Spleen (tissue), 11 donors: ENCODE data around the gene TNFAIP3. TPM values are rescaled to one million over a fixed set of nuclear protein-coding genes. Genes with fewer than 3 reads are reported as not detected.

Experiments
- DNase-seq: peaks from one replicate; pipeline ENCODE4 v3.0.0-alpha.2; 2020
- H3K27ac ChIP-seq, 8 donors: fragments of 200-600 bp; sonication (generic) in 7 of 8; 1 replicate in 4 of 8; 2 replicates in 4 of 8; pipeline versions ENCODE4 v1.5.0 to v1.8.0; 2016 to 2021; ENCODE audit warnings: inconsistent platforms in 4 of 8, mild to moderate bottlenecking in 4 of 8, moderate library complexity in 1 of 8
- H3K27me3 ChIP-seq, 7 donors: fragments of 200-600 bp; sonication (generic) in 6 of 7; replicated peaks in 1 of 7; 1 replicate in 4 of 7; 2 replicates in 3 of 7; pipeline versions ENCODE4 v1.5.0 to v1.8.0; 2016 to 2021; ENCODE audit warnings: inconsistent platforms in 3 of 7, mild to moderate bottlenecking in 1 of 7
- H3K36me3 ChIP-seq, 6 donors: fragments of 200-600 bp; sonication (generic) in 5 of 6; 1 replicate in 4 of 6; 2 replicates in 2 of 6; pipeline versions ENCODE4 v1.5.0 to v1.8.0; 2016 to 2021; ENCODE audit warnings: inconsistent platforms in 2 of 6
- H3K4me1 ChIP-seq, 6 donors: fragments of 200-600 bp; sonication (generic) in 5 of 6; 1 replicate in 3 of 6; 2 replicates in 3 of 6; pipeline versions ENCODE4 v1.5.0 to v1.8.0; 2016 to 2021; ENCODE audit warnings: inconsistent platforms in 3 of 6
- H3K4me3 ChIP-seq, 8 donors: fragments of 200-600 bp; sonication (generic) in 7 of 8; 1 replicate in 4 of 8; 2 replicates in 4 of 8; pipeline versions ENCODE4 v1.5.0 to v1.8.0; 2016 to 2021; ENCODE audit warnings: inconsistent platforms in 4 of 8, mild to moderate bottlenecking in 4 of 8, moderate library complexity in 2 of 8
- H3K9me3 ChIP-seq, 8 donors: fragments of 200-600 bp; sonication (generic) in 7 of 8; 1 replicate in 4 of 8; 2 replicates in 4 of 8; pipeline versions ENCODE4 v1.5.0 to v1.8.0; 2016 to 2021; ENCODE audit warnings: inconsistent platforms in 4 of 8
- CTCF ChIP-seq, 11 experiments: fragments of 200-600 bp in 7 of 11; fragments of 450-650 bp in 4 of 11; sonication (generic) in 4 of 11; IDR thresholded peaks in 8 of 11; conservative IDR thresholded peaks in 3 of 11; 1 replicate in 7 of 11; 2 replicates in 4 of 11; pipeline versions ENCODE4 v1.4.0 to v1.8.0; 2016 to 2021; ENCODE audit warnings: antibody characterized with exemption in 11 of 11, inconsistent platforms in 4 of 11, mild to moderate bottlenecking in 1 of 11
- POLR2A ChIP-seq, 3 donors: fragments of 450-650 bp; IDR thresholded peaks; one replicate each; pipeline ENCODE4 v1.5.1; 2017; ENCODE audit warnings: antibody characterized with exemption in 3 of 3, mild to moderate bottlenecking in 1 of 3
- POLR2AphosphoS5 ChIP-seq, 3 donors: sonication (generic); formaldehyde crosslinking; IDR thresholded peaks; one replicate each; pipeline ENCODE4 v1.5.1; 2017; ENCODE audit warnings: antibody characterized with exemption in 3 of 3
- WGBS, 5 donors: extraction: QIAGEN DNeasy Blood & Tissue Kit in 3 of 5; methylation state at CpG; one replicate each; pipeline versions ENCODE4 v1.1.5 to v1.1.7; 2013 to 2018; 5-methylcytosine and 5-hydroxymethylcytosine counted together
- intact Hi-C: fragments of 100-400 bp; cut with DNase I; formaldehyde crosslinking; loops from one replicate; pipeline ENCODE4 v1.15.0; 2023; ENCODE audit warnings: low total_unique reads
- polyA plus RNA-seq, 3 donors: library from polyadenylated mRNA; stranded (reverse); fragments of 200-250 nt; gene quantifications; one replicate each; pipeline ENCODE4 v1.2.1, GENCODE V29; 2013
- total RNA-seq, 7 donors: library from RNA; depleted of rRNA in 3 of 7; stranded (reverse); fragments of >200 nt in 3 of 7; fragmentation: NEBNext Ultra II Directional in 4 of 7; extraction: Animal tissue kit (Norgen Biotek cat#: 25700) in 4 of 7; gene quantifications; one replicate each; pipeline versions ENCODE4 v1.1.0 to v1.2.1, GENCODE V29; 2016 to 2021
- donor health status: healthy with polysubstance abuse.
- donor health status: DM: no; HTN: no; CAD: no; lungs with moderate emphysema.
- donor health status: DM: no; HTN: no; CAD: no.
- donor health status: Bipolar disorder and iron deficiency.
- donor health status: healthy.
- donor health status: DM: no; HTN: no; CAD: no.
- donor health status: DM: yes; HTN: yes; CAD: no.

Gene TNFAIP3
- total and polyA plus RNA-seq, 10 donors = 23.2 to 133 (median 51.7) TPM

GRCh38 chr6:137881522-137881886 is 14.4 kb downstream of the TNFAIP3 start:
- DNase-seq = no peak
- Histone ChIP-seq H3K4me3 (no peak overlapping the region), H3K36me3 (peaks cover 10 to 74% (median 68%) of the 10 kb centered on the region in 6 donors), H3K9me3 (peaks cover 0 to 5% (median 0%) of the 10 kb centered on the region in 8 donors), H3K27me3 (no peaks in the 10 kb centered on the region), H3K27ac (peak overlapping the region in 4 of 8 donors; percentile 50 to 80 (median 76)), H3K4me1 (peaks cover 14 to 81% (median 51%) of the 10 kb centered on the region in 6 donors)
- 85 to 95% (median 89%) methylated on average over 9 of the region's 9 CpGs for WGBS, 5 donors
- TF ChIP-seq CTCF (IDR thresholded peaks at IDR 0.05 in 8 of 11, conservative IDR thresholded peaks at IDR 0.05 in 3 of 11) (no peak), POLR2AphosphoS5 (IDR thresholded peaks at IDR 0.05) (peak in 2 of 3 donors; percentile 37 to 76)
- intact Hi-C loops = no loop called here

- H3K4me1 ChIP-seq = peaks cover 14 to 73% (median 49%) of the 10 kb centered on the region in 6 donors
- peaks cover 0 to 5% (median 0%) of the 10 kb centered on the region in 8 donors for H3K9me3 ChIP-seq
- WGBS, 5 donors = 66 to 94% (median 83%) methylated on average over 2 of the region's 2 CpGs
Observed at GRCh38 chr6:137882225-137882961, 15.3 kb downstream of the TNFAIP3 start.

GRCh38 chr6:137883400-137884148 is 16.5 kb downstream of the TNFAIP3 start:
- intact Hi-C loops = no loop called here
- peaks cover 0 to 12% (median 0%) of the 10 kb centered on the region in 8 donors for H3K9me3 ChIP-seq
- no peaks in the 10 kb centered on the region for H3K27me3 ChIP-seq
- TF ChIP-seq POLR2AphosphoS5 (IDR thresholded peaks at IDR 0.05) (peak in 1 of 3 donors; percentile 82), CTCF (IDR thresholded peaks at IDR 0.05 in 8 of 11, conservative IDR thresholded peaks at IDR 0.05 in 3 of 11) (no peak)
- peak overlapping the region; percentile 50 to 80 (median 70) for H3K27ac ChIP-seq
- peaks cover 13 to 61% (median 43%) of the 10 kb centered on the region in 6 donors for H3K4me1 ChIP-seq
- H3K36me3 ChIP-seq = peaks cover 9 to 54% (median 47%) of the 10 kb centered on the region in 6 donors
- no peak for DNase-seq
- 31 to 41% (median 35%) methylated on average over 7 of the region's 7 CpGs for WGBS, 5 donors
- H3K4me3 ChIP-seq = no peak overlapping the region

More at GRCh38 chr6:137882225-137882961, 15.3 kb downstream of the TNFAIP3 start:
- TF ChIP-seq CTCF (IDR thresholded peaks at IDR 0.05 in 8 of 11, conservative IDR thresholded peaks at IDR 0.05 in 3 of 11) = no peak
- TF ChIP-seq POLR2AphosphoS5 (IDR thresholded peaks at IDR 0.05) = peak in 1 of 3 donors; percentile 70
- no peak for TF ChIP-seq POLR2A (IDR thresholded peaks at IDR 0.05)
- Histone ChIP-seq H3K36me3 (peaks cover 10 to 66% (median 59%) of the 10 kb centered on the region in 6 donors), H3K4me3 (no peak overlapping the region), H3K27me3 (no peaks in the 10 kb centered on the region), H3K27ac (peak overlapping the region; percentile 39 to 80 (median 70))
- DNase-seq = no peak
- intact Hi-C loops = no loop called here
